ENCODE measurements around the gene GIMAP7. TPM values are rescaled to one million over a fixed set of nuclear protein-coding genes. Genes with fewer than 3 reads are reported as not detected.

The GIMAP7 gene
- total RNA-seq (2022; extraction: Qiagen RNA extraction): not detected in 5 replicates

GRCh38 chr7:150514748-150515222 lies at the start of gene GIMAP7:
TSS of gene GIMAP7 (plus strand) at chr7:150514872. CDS start at chr7:150519975, 5,103 bp downstream.

GRCh38 chr7:150567169-150567568 lies 52.5 kb downstream of the GIMAP7 start, which contains the start of gene GIMAP4:
TSS of gene GIMAP4 (plus strand) at chr7:150567390. CDS start at chr7:150569902, 2,512 bp downstream.

Other genes starting within 250 kb of the GIMAP7 start
- 0.05 to 0.16 TPM (median 0.08 TPM) in 5 replicates for gene LRRC61, start 191.5 kb upstream of the GIMAP7 start, total RNA-seq (2022; extraction: Qiagen RNA extraction)
- 0.17 TPM in 1 of 5 replicates, not detected in the others for gene ACTR3C, start 191.3 kb upstream of the GIMAP7 start, total RNA-seq (2022; extraction: Qiagen RNA extraction)
- not detected in 5 replicates for gene RARRES2, start 173.2 kb upstream of the GIMAP7 start, total RNA-seq (2022; extraction: Qiagen RNA extraction)
- 66.0 to 97.0 TPM (median 93.6 TPM) in 5 replicates for gene REPIN1, start 146.1 kb upstream of the GIMAP7 start, total RNA-seq (2022; extraction: Qiagen RNA extraction)
- gene ZNF775, start 135.5 kb upstream of the GIMAP7 start, total RNA-seq (2022; extraction: Qiagen RNA extraction): 4.6 to 7.6 TPM (median 6.5 TPM) in 5 replicates
- not detected in 5 replicates for gene GIMAP8, start 64.2 kb upstream of the GIMAP7 start, total RNA-seq (2022; extraction: Qiagen RNA extraction)
- gene GIMAP4, start 52.5 kb downstream of the GIMAP7 start, total RNA-seq (2022; extraction: Qiagen RNA extraction): not detected in 5 replicates
- gene GIMAP6, start 117.5 kb downstream of the GIMAP7 start, total RNA-seq (2022; extraction: Qiagen RNA extraction): not detected in 5 replicates
- 0.09 TPM in 1 of 5 replicates, not detected in the others for gene GIMAP2, start 170.8 kb downstream of the GIMAP7 start, total RNA-seq (2022; extraction: Qiagen RNA extraction)
- gene GIMAP1, start 201.7 kb downstream of the GIMAP7 start, total RNA-seq (2022; extraction: Qiagen RNA extraction): not detected in 5 replicates
- gene GIMAP5, start 222.5 kb downstream of the GIMAP7 start, total RNA-seq (2022; extraction: Qiagen RNA extraction): 0.14 TPM in 1 of 5 replicates, not detected in the others